Measurements from ENCODE around the gene PSMD8. TPM values are rescaled to one million over a fixed set of nuclear protein-coding genes. Genes with fewer than 3 reads are reported as not detected.

PSMD8 gene
- total RNA-seq, 2 donors from 2014 or later: 189 to 203 TPM

Other genes with a start within 250 kb of the PSMD8 start
- 1 to 10 TPM in 1 of 2 donors, not detected in 1; 2.1 TPM for gene DPF1, start 150.3 kb upstream of the PSMD8 start, total RNA-seq
- under 1 TPM; 0.46 to 0.74 TPM for gene PPP1R14A, start 118.2 kb upstream of the PSMD8 start, total RNA-seq
- 100 to 1,000 TPM in 1 of 2 donors, 10 to 100 TPM in 1; 43.0 to 101 TPM for gene SPINT2, start 110.0 kb upstream of the PSMD8 start, total RNA-seq
- not detected for gene C19orf33, start 70.3 kb upstream of the PSMD8 start, total RNA-seq
- 10 to 100 TPM; 82.1 to 90.0 TPM for gene YIF1B, start 58.6 kb upstream of the PSMD8 start, total RNA-seq
- gene KCNK6, start 54.7 kb upstream of the PSMD8 start, total RNA-seq: 10 to 100 TPM; 10.7 to 12.1 TPM
- 10 to 100 TPM in 1 of 2 donors, 1 to 10 TPM in 1; 4.1 to 22.8 TPM for gene CATSPERG, start 38.7 kb upstream of the PSMD8 start, total RNA-seq
- gene GGN, start 13.5 kb downstream of the PSMD8 start, total RNA-seq: 1 to 10 TPM in 1 of 2 donors, not detected in 1; 1.2 TPM
- 1 to 10 TPM; 3.5 to 6.7 TPM for gene SPRED3, start 14.1 kb downstream of the PSMD8 start, total RNA-seq
- gene FAM98C, start 28.5 kb downstream of the PSMD8 start, total RNA-seq: 10 to 100 TPM; 28.4 to 33.1 TPM
- 1 to 10 TPM; 2.3 to 8.3 TPM for gene RASGRP4, start 51.6 kb downstream of the PSMD8 start, total RNA-seq
- 1 to 10 TPM; 2.9 to 5.0 TPM for gene RYR1, start 59.1 kb downstream of the PSMD8 start, total RNA-seq
- gene MAP4K1, start 243.4 kb downstream of the PSMD8 start, total RNA-seq: 100 to 1,000 TPM; 225 to 247 TPM
- 100 to 1,000 TPM; 282 to 299 TPM for gene EIF3K, start 244.6 kb downstream of the PSMD8 start, total RNA-seq

Measured in activated naive CD4-positive, alpha-beta T cell treated with anti-CD3 and anti-CD28 coated beads, Interleukin-2, amount 50 U/mL, for 72 hours (primary cell).